A172 (cell line): ENCODE measurements around the gene TXNDC11. TPM values are rescaled to one million over a fixed set of nuclear protein-coding genes. Genes with fewer than 3 reads are reported as not detected.

Experiments used
- DNase-seq: peaks from one replicate; pipeline ENCODE4 v3.0.0-alpha.2; 2015; ENCODE audit warnings: low spot score
- total RNA-seq: library from RNA; depleted of rRNA; stranded (reverse); fragments of >200 nt; shearing (Covaris generic); gene quantifications from 2 replicates; pipeline ENCODE4 v1.2.3, GENCODE V29; 2014

TXNDC11 gene
- total RNA-seq, 1 experiment from 2014 or later = 33.8 TPM

GRCh38 chr16:11719762-11720161 is 22.9 kb downstream of the TXNDC11 start:
- no peak for DNase-seq

GRCh38 chr16:11719171-11719570 is 23.5 kb downstream of the TXNDC11 start:
- no peak for DNase-seq

- no peak for DNase-seq
These were observed 24.8 kb downstream of the TXNDC11 start for GRCh38 chr16:11717811-11718210.

GRCh38 chr16:11716336-11716735 is 26.3 kb downstream of the TXNDC11 start:
- no peak for DNase-seq

- DNase-seq = no peak
These were observed 27.3 kb downstream of the TXNDC11 start for GRCh38 chr16:11715246-11715947.

- no peak for DNase-seq
These were observed 30.5 kb downstream of the TXNDC11 start for GRCh38 chr16:11712122-11712521.

DNA sequence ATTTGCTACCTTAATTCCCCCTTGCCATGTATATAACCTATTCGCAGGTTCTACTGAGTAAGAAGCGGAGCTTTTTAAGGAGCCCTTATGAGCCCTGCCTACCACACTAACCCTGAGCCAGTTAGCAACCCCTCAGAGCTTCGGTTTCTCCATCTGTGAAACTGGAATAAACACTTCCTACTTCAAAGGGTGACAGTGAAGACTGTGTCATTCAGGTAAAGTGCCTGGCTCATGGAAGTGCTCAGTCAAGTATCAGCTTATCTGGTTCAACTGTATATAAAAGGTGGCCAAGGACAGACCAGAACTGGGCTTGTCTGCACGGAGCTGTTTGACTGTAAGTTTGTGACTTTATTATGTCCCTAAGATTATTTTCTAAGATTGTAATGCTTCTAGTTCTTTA is 31.0 kb downstream of the TXNDC11 start:
- DNase-seq = no peak

DNA sequence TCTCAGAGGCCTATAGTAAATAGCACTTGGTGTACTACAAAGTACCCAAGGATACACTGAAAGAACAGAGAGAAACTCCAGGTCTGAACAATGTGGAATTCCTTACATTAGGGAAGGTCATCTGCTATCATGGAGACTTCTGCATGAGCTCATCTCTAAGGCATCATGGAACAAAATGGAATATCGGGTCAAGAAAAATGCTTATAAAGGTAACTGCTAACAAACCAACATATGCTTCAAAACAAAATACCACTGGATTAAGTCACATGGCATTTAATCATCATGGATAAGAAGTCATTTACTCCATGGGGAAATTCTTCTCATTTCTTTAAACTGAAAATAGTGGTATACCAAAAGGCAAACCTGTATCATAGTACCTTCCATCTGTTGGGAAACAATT is 34.2 kb downstream of the TXNDC11 start:
- DNase-seq = peak; percentile 6

DNA sequence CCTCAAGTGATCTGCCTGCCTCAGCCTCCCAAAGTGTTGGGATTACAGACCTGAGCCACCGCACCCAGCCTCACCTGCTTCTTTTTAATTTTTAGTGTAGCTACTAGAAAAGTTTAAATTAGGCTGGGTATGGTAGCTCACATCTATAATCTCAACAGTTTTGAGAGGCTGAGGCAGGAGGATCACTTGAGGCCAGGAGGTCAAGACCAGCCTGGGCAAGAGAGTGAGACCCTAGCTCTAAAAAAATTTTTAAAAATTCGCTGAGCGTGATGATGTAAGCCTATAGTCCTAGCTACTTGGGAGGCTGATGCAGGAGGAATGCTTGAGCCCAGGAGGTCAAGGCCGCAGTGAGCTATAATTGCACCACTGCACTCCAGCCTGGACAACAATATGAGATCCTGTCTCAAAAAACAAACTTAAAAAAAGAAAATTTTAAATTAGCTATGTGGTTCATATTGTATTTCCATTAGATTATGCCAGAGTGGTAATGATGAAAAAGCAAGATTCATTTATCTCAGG is 34.9 kb downstream of the TXNDC11 start:
- no peak for DNase-seq

GRCh38 chr16:11706180-11706742 is 36.4 kb downstream of the TXNDC11 start:
- DNase-seq = no peak

DNA sequence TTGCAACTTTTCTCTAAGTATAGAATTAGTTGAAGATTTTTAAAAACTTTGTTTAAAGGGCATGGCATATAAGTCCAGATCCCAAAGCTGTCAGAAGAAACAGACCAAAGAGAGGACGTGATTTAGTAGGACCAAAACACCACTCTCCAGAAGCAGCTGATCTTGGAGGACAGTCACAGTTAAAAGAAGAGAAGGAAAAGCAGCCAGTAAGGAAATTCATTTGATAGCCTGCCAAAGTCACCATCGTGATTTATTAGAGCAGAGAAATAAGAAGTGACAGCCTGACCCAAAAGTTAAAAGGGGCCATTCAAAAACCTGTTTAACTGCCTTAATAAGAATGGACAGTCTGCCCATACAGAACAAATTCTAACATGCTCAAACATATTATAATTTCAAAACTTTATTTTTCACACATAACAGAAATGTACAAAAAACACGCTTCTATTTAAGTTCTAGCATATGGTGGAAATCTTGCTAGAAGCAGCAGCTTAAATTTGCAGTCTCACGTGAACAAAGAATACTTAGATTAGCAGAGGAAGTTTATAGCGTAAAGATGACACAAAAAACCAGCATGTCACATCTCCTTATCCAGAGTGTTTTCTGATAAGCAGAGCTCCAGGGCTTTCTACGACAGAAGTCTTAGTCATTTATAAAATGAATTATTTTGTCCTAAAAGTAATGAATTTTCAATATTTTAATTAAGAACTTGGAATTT is 37.2 kb downstream of the TXNDC11 start:
- DNase-seq = no peak

DNA sequence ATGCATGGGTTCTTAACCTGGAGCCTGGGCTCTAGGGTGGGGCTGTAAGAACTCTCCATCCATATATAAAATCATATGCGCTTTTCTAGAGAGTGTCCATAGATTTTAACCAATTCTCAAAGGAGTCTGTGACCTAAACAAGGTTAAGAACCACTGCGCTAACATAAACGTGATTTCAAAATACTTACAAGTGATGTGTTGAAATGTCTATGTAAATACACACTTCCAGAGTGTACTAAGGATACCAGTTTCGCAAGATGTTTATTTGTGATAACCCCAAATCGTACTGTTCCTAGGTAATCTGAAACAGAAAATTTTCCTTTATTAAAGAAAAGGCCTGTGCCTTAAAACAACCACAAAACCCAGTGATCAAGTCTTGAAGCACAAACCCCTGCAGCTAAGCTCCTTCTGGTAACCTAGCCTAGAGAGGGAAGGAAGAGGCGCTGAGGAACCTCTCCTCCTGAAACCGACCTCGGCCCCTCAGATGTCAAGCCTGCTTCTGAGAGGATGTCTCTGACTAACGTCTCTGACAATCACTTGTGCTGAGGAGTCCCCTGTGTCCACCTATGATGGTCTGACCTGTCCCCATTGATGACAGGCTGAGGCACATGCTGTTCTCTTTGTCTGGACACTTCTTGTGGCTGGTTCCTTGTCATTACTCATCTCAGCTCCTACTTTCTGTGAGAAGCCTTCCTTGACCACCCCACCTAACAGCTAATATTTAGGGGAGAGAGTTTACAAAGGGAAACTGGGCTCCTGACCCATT is 42.2 kb downstream of the TXNDC11 start:
- no peak for DNase-seq

- DNase-seq = no peak
These were observed 43.3 kb downstream of the TXNDC11 start for GRCh38 chr16:11699234-11699894.

GRCh38 chr16:11698271-11698689 is 44.4 kb downstream of the TXNDC11 start:
- DNase-seq = peak; percentile 43

DNA sequence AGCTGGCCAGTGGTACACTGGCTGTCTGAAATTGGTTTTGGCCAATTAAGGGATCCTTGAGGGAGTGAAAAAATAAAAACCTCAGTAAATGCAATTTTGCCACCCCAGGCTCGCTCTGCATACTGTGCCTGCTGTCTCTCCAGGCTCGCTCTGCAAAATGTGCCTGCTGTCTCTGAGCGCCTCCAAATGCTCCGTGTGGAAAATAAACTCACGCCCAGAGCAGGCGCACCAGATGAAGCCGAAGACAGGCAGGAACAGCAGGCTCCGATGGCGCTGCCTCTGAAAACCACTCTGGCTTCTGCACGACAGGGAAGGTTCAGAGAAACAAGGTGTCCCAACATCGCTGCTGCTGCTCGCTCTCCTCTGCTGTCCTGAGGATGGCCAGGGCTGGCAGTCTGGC is 45.3 kb downstream of the TXNDC11 start:
- DNase-seq = no peak

DNA sequence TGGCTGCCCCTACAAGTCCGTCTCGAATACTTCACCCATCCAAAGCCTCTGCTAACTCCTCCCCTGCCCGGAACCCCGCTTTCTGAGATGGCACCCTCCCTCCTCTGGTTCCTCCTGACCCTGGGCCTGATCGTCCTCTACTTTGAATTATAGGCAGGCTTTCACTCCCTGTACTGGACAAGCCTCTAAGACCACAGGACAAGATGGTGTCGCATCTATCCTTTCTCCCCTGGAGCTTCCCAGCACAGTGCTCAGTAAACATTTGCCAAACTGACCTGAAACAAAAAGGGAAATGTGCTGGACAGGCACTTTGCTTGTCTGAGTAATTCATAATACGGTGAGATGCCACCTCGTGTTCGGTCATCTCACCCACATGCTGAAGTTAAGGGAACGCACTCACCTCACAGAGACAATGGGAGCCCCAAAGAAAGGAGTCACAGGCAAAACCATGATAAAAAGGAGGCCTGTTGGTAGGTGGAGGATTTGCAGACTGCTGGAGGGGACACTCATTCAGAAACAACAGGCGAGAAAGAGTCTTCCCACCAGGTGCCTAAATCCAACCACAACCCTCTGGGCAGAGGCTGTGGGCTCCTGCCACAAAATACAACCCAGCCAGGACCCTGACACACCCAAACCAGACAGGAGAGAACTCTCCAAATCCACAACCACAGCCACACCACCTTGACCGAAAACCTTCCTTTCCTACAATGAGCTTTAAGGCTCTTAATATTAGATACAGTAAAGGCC is 46.2 kb downstream of the TXNDC11 start:
- no peak for DNase-seq

GRCh38 chr16:11692651-11693050 is 50.0 kb downstream of the TXNDC11 start:
- no peak for DNase-seq

DNA sequence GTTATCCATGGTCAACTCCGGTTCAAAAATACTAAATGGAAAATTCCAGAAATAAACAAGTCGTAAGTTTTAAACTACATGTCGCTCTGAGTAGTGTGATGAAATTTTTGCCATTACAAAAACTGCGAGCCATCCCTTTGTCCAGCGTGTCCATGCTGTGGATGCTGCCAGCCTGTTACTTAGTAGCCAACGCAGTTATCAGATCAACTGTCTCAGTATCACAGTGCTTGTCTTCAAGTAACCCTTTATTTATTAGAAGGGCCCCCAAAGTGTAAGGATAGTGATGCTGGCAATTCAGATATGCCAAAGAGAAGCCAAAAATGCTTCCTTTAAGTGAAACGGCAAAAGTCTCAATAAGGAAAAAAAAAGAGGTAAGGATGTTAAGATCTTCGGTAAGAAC is 50.5 kb downstream of the TXNDC11 start:
- DNase-seq = no peak

- no peak for DNase-seq
These were observed 50.9 kb downstream of the TXNDC11 start for GRCh38 chr16:11691771-11692170.

GRCh38 chr16:11691235-11691634 is 51.4 kb downstream of the TXNDC11 start:
- DNase-seq = no peak
